ENCODE results near the gene TSPAN3. TPM values are rescaled to one million over a fixed set of nuclear protein-coding genes. Genes with fewer than 3 reads are reported as not detected.
A peak's percentile ranks its signal among the peaks of the same experiment; 100 is the strongest.

The TSPAN3 gene
- total RNA-seq, 1 donor from 2014 or later = 288 TPM

DNA sequence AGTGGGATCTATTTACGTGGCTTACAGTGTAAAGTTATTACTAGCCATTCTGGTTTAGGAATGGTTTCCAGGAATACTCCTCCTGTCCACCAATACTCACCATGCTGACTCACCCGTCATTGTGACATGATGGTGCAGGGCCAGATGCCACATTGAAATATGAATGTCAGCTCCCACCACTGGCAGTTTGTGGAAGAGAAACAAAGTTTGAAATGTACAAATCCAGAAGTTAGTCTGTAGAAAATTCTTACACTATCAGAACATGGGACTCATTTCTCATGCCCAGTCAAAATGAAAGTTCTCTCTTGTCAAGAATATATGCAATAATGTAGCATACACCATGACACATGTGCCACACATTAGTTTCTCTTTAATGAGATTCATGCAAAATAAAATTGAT, 14.4 kb upstream of the TSPAN3 start:
- Mint-ChIP-seq H3K4me1 (ENCODE audit: unreplicated experiment) (peaks cover 5% of the 10 kb centered on the region), H3K9me3 (no peaks in the 10 kb centered on the region), H3K4me3 (peak overlapping the region; percentile 37), H3K27ac (no peak overlapping the region), H3K27me3 (no peaks in the 10 kb centered on the region), H3K36me3 (no peaks in the 10 kb centered on the region)
- TF ChIP-seq, protein P1, sequence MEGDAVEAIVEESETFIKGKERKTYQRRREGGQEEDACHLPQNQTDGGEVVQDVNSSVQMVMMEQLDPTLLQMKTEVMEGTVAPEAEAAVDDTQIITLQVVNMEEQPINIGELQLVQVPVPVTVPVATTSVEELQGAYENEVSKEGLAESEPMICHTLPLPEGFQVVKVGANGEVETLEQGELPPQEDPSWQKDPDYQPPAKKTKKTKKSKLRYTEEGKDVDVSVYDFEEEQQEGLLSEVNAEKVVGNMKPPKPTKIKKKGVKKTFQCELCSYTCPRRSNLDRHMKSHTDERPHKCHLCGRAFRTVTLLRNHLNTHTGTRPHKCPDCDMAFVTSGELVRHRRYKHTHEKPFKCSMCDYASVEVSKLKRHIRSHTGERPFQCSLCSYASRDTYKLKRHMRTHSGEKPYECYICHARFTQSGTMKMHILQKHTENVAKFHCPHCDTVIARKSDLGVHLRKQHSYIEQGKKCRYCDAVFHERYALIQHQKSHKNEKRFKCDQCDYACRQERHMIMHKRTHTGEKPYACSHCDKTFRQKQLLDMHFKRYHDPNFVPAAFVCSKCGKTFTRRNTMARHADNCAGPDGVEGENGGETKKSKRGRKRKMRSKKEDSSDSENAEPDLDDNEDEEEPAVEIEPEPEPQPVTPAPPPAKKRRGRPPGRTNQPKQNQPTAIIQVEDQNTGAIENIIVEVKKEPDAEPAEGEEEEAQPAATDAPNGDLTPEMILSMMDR (conservative IDR thresholded peaks at IDR 0.05) = no peak
- no peak for DNase-seq (ENCODE audit: extremely low spot score, unreplicated experiment)

DNA sequence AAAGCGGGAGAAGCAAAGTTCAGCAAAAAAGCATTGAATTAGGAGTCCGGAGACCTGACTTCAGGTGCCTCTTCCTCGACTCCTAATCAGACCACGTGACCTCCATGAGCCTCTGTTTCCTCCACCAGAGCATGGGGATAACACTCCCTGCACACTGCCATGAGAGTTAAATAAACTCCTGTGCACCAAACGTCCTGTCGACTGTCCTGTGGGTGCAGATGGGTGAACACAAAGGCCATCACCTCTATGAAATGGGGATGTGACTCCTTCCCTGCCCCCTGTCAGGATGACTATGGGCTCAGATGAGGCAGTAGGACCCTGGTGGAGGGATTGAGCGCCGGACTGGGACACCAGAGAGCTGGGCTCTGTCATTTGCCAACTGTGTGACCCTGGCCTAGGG, 13.5 kb upstream of the TSPAN3 start:
- Mint-ChIP-seq H3K9me3 (no peaks in the 10 kb centered on the region), H3K36me3 (no peaks in the 10 kb centered on the region), H3K27ac (no peak overlapping the region), H3K4me1 (ENCODE audit: unreplicated experiment) (peaks cover 5% of the 10 kb centered on the region), H3K4me3 (no peak overlapping the region), H3K27me3 (no peaks in the 10 kb centered on the region)
- DNase-seq (ENCODE audit: extremely low spot score, unreplicated experiment) = no peak
- TF ChIP-seq, protein P1 (conservative IDR thresholded peaks at IDR 0.05) = no peak

DNA sequence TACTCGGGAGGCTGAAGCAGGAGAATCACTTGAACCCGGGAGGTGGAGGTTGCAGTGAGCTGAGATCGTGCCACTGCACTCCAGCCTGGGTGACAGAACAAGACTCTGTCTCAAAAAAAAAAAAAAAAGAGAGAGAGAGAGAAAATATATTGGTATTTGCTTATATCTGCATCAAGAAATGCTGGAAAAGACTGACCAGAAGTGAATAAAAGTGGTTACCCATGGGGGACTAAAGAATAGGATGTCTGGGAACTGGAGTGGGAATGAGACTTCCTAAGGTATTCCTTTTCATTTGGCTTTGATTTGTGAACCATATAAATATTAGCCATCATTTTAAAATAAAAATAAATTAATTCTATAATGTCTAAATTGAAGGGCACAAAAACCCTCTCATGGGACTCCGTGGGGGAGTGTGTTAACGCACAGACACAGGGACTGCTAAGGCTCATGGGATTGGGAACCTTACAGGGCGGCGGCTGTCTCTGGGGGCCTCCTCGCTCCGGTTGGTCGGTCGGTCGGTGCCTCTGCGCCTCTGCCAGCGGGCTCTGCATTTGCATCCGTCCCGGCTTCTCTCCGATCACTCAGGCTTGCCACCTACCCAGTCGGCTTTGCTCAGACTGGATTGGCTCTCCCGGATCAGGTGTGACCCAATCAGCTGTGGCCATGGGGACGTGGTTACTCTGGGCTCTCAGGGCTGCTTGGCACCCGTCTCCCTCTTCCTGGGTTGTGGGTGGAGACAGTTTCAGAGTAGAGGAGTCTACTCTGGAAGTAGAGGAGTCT, 12.7 kb upstream of the TSPAN3 start:
- no peaks in the 10 kb centered on the region for H3K9me3 Mint-ChIP-seq

DNA sequence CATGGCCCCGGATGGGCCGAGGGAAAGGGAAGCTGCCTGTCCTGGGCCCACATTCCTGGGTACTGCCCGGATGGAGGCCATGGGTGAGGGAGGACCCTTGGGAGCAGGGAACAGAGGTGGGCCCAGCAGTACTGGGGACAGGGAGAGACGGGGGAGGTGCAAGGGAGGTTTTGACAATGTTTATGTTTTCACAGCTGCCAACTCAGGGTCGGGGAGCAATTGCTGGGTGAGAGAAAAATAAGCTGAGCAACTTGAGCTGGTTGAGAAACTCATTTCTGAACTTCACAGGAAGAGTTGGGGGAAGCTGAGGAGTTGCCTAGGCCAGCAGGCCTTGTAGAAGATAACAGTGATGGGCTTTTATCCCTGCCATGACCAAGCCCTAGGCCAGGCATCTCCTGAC, 11.1 kb upstream of the TSPAN3 start:
- no peak for DNase-seq (ENCODE audit: extremely low spot score, unreplicated experiment)
- Mint-ChIP-seq H3K4me3 (no peak overlapping the region), H3K9me3 (no peaks in the 10 kb centered on the region), H3K4me1 (ENCODE audit: unreplicated experiment) (peaks cover 5% of the 10 kb centered on the region), H3K36me3 (no peaks in the 10 kb centered on the region), H3K27me3 (no peaks in the 10 kb centered on the region), H3K27ac (no peak overlapping the region)
- TF ChIP-seq, protein P1 (conservative IDR thresholded peaks at IDR 0.05) = no peak

More for the DNA sequence above, 12.7 kb upstream of the TSPAN3 start:
- Mint-ChIP-seq H3K4me3 (peak overlapping the region; percentile 79), H3K27ac (peak overlapping the region; percentile 59), H3K4me1 (ENCODE audit: unreplicated experiment) (peaks cover 5% of the 10 kb centered on the region), H3K36me3 (no peaks in the 10 kb centered on the region), H3K27me3 (no peaks in the 10 kb centered on the region)
- DNase-seq (ENCODE audit: extremely low spot score, unreplicated experiment) = no peak
- TF ChIP-seq, protein P1 (conservative IDR thresholded peaks at IDR 0.05) = no peak

DNA sequence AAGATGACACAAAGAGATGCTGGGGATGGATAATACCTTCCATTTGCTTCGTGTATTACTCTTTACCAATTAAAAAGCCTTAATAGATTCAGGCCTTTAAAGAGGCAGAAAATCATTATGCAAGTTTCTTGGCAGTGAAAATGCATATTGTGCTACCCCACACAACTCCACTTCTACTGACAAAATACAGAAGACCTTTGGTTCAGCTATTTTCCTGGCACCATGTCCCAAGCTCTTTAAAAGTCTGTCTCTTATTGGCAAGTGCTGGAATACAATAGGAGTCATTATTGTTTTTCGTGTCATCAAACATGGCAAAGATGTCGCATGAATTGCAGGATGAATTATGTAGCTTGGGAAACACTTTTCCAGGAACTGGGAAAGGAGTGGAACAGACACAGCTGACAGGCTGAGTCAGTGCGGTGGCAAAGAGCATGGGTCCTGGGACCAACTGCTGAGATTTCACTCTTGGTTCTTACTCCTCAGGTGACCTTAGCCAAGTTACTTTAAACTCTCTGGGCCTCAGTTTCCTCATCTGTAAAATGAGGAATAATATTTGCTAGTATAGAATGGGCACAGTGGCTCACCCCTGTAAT, 5.5 kb upstream of the TSPAN3 start:
- TF ChIP-seq, protein P1 (conservative IDR thresholded peaks at IDR 0.05) = no peak
- DNase-seq (ENCODE audit: extremely low spot score, unreplicated experiment) = no peak
- no peak overlapping the region for H3K4me3 Mint-ChIP-seq
- no peaks in the 10 kb centered on the region for H3K36me3 Mint-ChIP-seq
- H3K9me3 Mint-ChIP-seq = no peaks in the 10 kb centered on the region
- peaks cover 7% of the 10 kb centered on the region for H3K4me1 Mint-ChIP-seq (ENCODE audit: unreplicated experiment)
- no peak overlapping the region for H3K27ac Mint-ChIP-seq
- H3K27me3 Mint-ChIP-seq = no peaks in the 10 kb centered on the region
